Thyroid gland (tissue), 4 donors: Measurements from ENCODE around the gene MYO1G. TPM values are rescaled to one million over a fixed set of nuclear protein-coding genes. Genes with fewer than 3 reads are reported as not detected.

Source experiments
- DNase-seq, 2 donors: peaks; one replicate each; pipeline ENCODE4 v3.0.0-alpha.2; 2019
- H3K27ac ChIP-seq, 3 donors: fragments of 200-600 bp; sonication (generic); 1 replicate in 2 of 3; 2 replicates in 1 of 3; pipeline ENCODE4 v1.5.1; 2016 to 2019; ENCODE audit warnings: mild to moderate bottlenecking in 1 of 3, moderate library complexity in 1 of 3
- H3K27me3 ChIP-seq: fragments of 200-600 bp; sonication (generic); one replicate; pipeline ENCODE4 v1.5.1; 2019
- H3K36me3 ChIP-seq, 2 donors: fragments of 200-600 bp; sonication (generic); one replicate each; pipeline ENCODE4 v1.5.1; 2016 to 2019
- H3K4me1 ChIP-seq, 2 donors: fragments of 200-600 bp; sonication (generic); one replicate each; pipeline ENCODE4 v1.5.1; 2017 to 2019
- H3K4me3 ChIP-seq, 3 donors: fragments of 200-600 bp; sonication (generic); replicated peaks in 1 of 3; 1 replicate in 2 of 3; 2 replicates in 1 of 3; pipeline ENCODE4 v1.5.1; 2016; ENCODE audit warnings: mild to moderate bottlenecking in 1 of 3
- H3K9me3 ChIP-seq: fragments of 200-600 bp; sonication (generic); one replicate; pipeline ENCODE4 v1.5.1; 2017
- CTCF ChIP-seq, 6 experiments: fragments of 200-600 bp in 3 of 6; fragments of 450-650 bp in 3 of 6; sonication (generic) in 3 of 6; IDR thresholded peaks; one replicate each; pipeline ENCODE4 v1.5.1; 2016 to 2019; ENCODE audit warnings: antibody characterized with exemption in 6 of 6, mild to moderate bottlenecking in 2 of 6, inconsistent platforms in 1 of 6, moderate library complexity in 1 of 6
- POLR2A ChIP-seq, 2 donors: fragments of 450-650 bp; IDR thresholded peaks; one replicate each; pipeline ENCODE4 v1.6.1; 2017; ENCODE audit warnings: antibody characterized with exemption in 2 of 2, mild to moderate bottlenecking in 2 of 2, moderate library complexity in 1 of 2
- WGBS, 2 donors: methylation state at CpG; one replicate each; pipeline ENCODE4 v1.1.5; 2017; 5-methylcytosine and 5-hydroxymethylcytosine counted together
- intact Hi-C: fragments of 100-400 bp; cut with DNase I; formaldehyde crosslinking; loops from one replicate; pipeline ENCODE4 v1.15.1; 2023
- total RNA-seq, 4 donors: library from RNA; depleted of rRNA; stranded (reverse); fragments of >200 nt; gene quantifications; one replicate each; pipeline ENCODE4 v1.2.3, GENCODE V29; 2016

MYO1G gene
- total RNA-seq, 4 donors from 2014 or later = 0.78 to 3.8 (median 2.0) TPM

DNA sequence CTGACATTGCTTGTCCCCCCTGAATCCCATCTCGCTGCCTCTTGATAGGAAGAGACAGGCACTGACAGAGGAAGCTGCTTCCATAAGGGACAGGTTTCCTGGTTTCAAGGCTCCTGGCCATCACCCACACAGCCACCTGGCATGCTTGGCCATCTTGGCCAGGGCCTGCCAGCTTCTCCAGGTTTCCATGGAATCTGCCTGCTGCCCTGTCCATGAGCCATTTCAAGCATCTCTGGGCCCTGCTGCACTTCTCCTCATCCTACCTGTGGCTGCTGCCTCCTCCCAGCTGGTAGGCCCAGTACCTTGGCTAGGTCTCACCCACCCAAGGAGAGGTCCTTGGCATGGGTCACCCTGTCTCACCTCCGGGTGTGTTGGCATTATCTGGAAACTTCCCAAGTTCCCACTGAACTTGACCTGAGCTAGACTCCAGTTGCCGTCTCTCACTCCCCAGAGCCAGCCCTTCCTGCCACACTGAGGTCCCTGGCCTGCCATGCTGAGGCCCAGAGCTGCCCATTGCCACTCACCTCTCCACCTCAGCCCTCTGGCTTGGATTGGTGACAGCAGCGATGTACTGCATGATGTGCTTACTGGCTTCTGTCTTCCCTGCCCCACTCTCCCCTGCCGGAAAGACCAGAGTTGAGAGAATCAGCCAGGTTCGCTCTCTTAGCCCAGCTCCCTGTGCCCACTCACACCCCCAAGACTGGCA is 2.6 kb downstream of the MYO1G start:
- Histone ChIP-seq H3K36me3 (no peaks in the 10 kb centered on the region), H3K4me3 (no peak overlapping the region), H3K27me3 (no peaks in the 10 kb centered on the region), H3K27ac (peak overlapping the region in 2 of 3 donors; percentile 37 to 47), H3K9me3 (no peaks in the 10 kb centered on the region), H3K4me1 (peaks cover 35 to 80% of the 10 kb centered on the region in 2 donors)
- intact Hi-C loops = no loop called here
- no peak for DNase-seq
- WGBS, 2 donors = 87 to 100% methylated on average over 3 to 6 of the region's 6 CpGs
- TF ChIP-seq POLR2A (IDR thresholded peaks at IDR 0.05) (no peak), CTCF (IDR thresholded peaks at IDR 0.05) (no peak)

DNA sequence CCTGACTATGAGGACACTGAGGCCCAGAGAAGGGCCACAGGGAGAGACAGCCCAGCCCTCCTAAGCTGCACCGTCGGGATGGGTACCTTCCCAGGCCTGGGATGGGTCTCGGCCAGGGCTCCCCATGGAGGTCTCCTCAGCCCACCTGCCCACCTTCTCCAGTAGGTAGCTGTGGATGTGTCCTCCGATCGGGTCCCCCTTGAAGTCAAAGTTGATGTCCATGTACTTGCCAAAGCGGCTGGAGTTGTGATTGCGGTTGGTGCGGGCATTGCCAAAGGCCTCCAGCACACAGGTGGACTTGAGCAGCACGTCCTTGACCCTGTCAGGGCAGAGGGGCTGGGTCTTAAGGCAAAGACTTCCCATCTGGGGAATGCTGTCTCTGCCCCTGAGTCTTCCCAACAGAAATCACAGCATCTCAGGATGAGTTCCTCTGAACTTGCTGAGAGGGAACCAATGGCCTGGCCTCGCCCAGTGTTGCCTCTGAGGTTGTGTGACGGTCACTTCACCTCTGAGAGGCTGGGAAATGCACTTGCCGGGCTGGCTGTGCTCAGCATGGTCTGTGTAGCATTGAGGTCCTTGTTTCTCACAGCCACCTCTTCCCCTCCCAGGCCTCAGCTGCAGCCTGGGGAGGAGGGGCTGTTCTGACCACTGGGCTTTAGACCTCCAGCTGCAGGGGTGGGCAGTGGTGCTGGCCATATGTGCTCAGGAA is 3.3 kb downstream of the MYO1G start:
- H3K4me1 ChIP-seq = peaks cover 27 to 73% of the 10 kb centered on the region in 2 donors
- H3K27me3 ChIP-seq = no peaks in the 10 kb centered on the region
- peak; percentile 84 to 86 for DNase-seq
- H3K9me3 ChIP-seq = no peaks in the 10 kb centered on the region
- TF ChIP-seq POLR2A (IDR thresholded peaks at IDR 0.05) = no peak
- TF ChIP-seq CTCF (IDR thresholded peaks at IDR 0.05) = no peak
- peak overlapping the region in 1 of 3 donors; percentile 47 for H3K27ac ChIP-seq
- no peak overlapping the region for H3K4me3 ChIP-seq
- intact Hi-C loops = no loop called here
- H3K36me3 ChIP-seq = no peaks in the 10 kb centered on the region
- whole genome bisulfite sequencing, 2 donors = 77 to 81% methylated on average over 8 to 12 of the region's 12 CpGs

DNA sequence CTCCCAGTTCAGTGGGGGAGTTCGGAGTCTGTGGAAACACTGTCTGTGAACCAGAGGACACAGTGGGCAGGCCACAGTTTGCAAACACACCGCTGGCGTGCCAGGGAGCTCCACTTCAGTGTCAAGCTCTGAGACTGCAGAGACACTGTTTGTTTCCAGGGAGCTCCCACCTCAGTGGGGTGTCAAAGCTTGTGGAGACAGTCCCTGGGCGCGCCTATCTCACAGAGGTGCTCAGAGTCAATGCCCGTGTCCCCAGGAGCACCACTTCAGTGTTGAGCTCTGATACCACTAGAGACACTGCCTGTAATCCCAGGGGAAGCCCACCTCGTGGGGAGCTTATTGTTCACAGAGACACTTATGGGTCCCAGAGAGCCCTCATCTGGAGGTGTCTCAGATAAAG is 4.3 kb downstream of the MYO1G start:
- no peaks in the 10 kb centered on the region for H3K27me3 ChIP-seq
- 49 to 70% methylated on average over 4 to 7 of the region's 7 CpGs for WGBS, 2 donors
- H3K36me3 ChIP-seq = no peaks in the 10 kb centered on the region
- H3K9me3 ChIP-seq = no peaks in the 10 kb centered on the region
- no peak for TF ChIP-seq POLR2A (IDR thresholded peaks at IDR 0.05)
- no peak overlapping the region for H3K4me3 ChIP-seq
- no peak for DNase-seq
- intact Hi-C loops = no loop called here
- peak overlapping the region in 1 of 3 donors; percentile 29 for H3K27ac ChIP-seq
- peaks cover 19 to 64% of the 10 kb centered on the region in 2 donors for H3K4me1 ChIP-seq

DNA sequence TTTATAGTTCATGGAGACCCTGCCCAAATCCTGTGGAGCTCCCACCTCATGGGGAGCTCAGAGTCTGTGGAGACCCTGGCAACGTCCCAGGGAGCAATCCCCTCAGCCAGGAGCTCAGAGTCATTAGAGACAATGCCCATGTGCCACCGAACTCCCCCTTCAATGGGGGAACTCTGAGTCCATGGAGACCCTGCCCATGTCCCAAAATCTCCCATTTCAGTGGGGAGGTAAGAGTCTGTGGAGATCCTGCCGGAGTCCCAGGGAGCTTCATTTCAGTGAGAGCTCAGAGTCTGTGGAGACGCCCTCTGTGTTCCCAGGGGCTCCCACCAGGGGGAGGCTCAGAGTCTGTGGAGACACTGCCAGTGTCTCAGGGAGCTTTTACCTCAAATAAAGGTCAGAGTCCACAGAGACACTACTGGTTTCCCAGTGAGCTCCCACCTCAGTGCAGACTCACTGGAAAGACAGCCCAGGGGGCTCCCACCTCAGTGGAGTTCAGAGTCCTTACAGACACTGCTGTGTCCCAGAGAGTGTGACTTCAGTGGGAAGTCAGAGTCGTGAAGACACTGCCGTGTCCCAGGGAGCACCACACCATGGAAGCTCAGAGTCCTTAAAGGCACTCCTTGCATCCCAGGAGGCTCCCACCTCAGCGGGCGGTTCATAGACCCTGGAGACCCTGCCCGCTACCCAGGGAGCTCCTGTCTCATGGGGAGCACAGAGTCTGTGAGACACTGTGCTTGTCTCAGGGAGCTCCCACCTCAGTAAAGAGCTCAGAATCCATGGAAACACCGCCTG is 5.0 kb downstream of the MYO1G start:
- Histone ChIP-seq H3K4me1 (peaks cover 11 to 56% of the 10 kb centered on the region in 2 donors), H3K27ac (peak overlapping the region in 1 of 3 donors; percentile 29), H3K36me3 (no peaks in the 10 kb centered on the region), H3K4me3 (no peak overlapping the region), H3K9me3 (no peaks in the 10 kb centered on the region), H3K27me3 (no peaks in the 10 kb centered on the region)
- intact Hi-C loops = no loop called here
- WGBS, 2 donors = 81 to 88% methylated on average over 3 to 5 of the region's 10 CpGs
- peak in 1 of 2 donors; percentile 35 for DNase-seq
- TF ChIP-seq CTCF (IDR thresholded peaks at IDR 0.05) (peak in 2 of 6 experiments; percentile 30), POLR2A (IDR thresholded peaks at IDR 0.05) (no peak)

- Histone ChIP-seq H3K36me3 (no peaks in the 10 kb centered on the region), H3K27ac (no peak overlapping the region), H3K27me3 (no peaks in the 10 kb centered on the region), H3K4me1 (peaks cover 4 to 48% of the 10 kb centered on the region in 2 donors), H3K4me3 (no peak overlapping the region), H3K9me3 (no peaks in the 10 kb centered on the region)
- DNase-seq = no peak
- intact Hi-C loops = no loop called here
- WGBS, 2 donors = 83 to 92% methylated on average over 2 of the region's 3 CpGs
- TF ChIP-seq POLR2A (IDR thresholded peaks at IDR 0.05) = no peak
- TF ChIP-seq CTCF (IDR thresholded peaks at IDR 0.05) = no peak
Observed at GRCh38 chr7:44972562-44972961, 6.3 kb downstream of the MYO1G start.
